Ishikawa (cell line): ENCODE results near the gene GALNTL6.

Experiments
- CEBPB ChIP-seq: IDR thresholded peaks from 2 replicates; pipeline ENCODE4 v1.6.1; 2012
- CREB1 ChIP-seq: IDR thresholded peaks from 2 replicates; pipeline ENCODE4 v1.6.1; 2012; ENCODE audit warnings: low read depth
- EGR1 ChIP-seq: IDR thresholded peaks from 2 replicates; pipeline ENCODE4 v1.6.1; 2012
- EP300 ChIP-seq: IDR thresholded peaks from 2 replicates; pipeline ENCODE4 v1.6.1; 2012; ENCODE audit warnings: borderline replicate concordance
- FOXM1 ChIP-seq: IDR thresholded peaks from 2 replicates; pipeline ENCODE4 v1.6.1; 2012; ENCODE audit warnings: low read depth, borderline replicate concordance
- NFIC ChIP-seq: IDR thresholded peaks from 2 replicates; pipeline ENCODE4 v1.6.1; 2012
- RAD21 ChIP-seq: IDR thresholded peaks from 2 replicates; pipeline ENCODE4 v1.6.1; 2012; ENCODE audit warnings: low read depth
- TAF1 ChIP-seq: IDR thresholded peaks from 2 replicates; pipeline ENCODE4 v1.6.1; 2012; ENCODE audit warnings: low read depth, mild to moderate bottlenecking
- TCF12 ChIP-seq: IDR thresholded peaks from 2 replicates; pipeline ENCODE4 v1.6.1; 2012; ENCODE audit warnings: low read depth
- TEAD4 ChIP-seq: IDR thresholded peaks from 2 replicates; pipeline ENCODE4 v1.6.1; 2012
- YY1 ChIP-seq: IDR thresholded peaks from 2 replicates; pipeline ENCODE4 v1.6.1; 2012; ENCODE audit warnings: low read depth
- ZBTB7A ChIP-seq: IDR thresholded peaks from 2 replicates; pipeline ENCODE4 v1.6.1; 2012; ENCODE audit warnings: low read depth
- TF ChIP-seq, protein P1 (sequence below): IDR thresholded peaks from 2 replicates; pipeline ENCODE4 v1.6.1; 2012
- TF ChIP-seq, protein P2 (sequence below): IDR thresholded peaks from 2 replicates; pipeline ENCODE4 v1.6.1; 2012
- TF ChIP-seq, protein P3 (sequence below): IDR thresholded peaks from 2 replicates; pipeline ENCODE4 v1.6.1; 2012; ENCODE audit warnings: low read depth, mild to moderate bottlenecking

GALNTL6 gene

DNA sequence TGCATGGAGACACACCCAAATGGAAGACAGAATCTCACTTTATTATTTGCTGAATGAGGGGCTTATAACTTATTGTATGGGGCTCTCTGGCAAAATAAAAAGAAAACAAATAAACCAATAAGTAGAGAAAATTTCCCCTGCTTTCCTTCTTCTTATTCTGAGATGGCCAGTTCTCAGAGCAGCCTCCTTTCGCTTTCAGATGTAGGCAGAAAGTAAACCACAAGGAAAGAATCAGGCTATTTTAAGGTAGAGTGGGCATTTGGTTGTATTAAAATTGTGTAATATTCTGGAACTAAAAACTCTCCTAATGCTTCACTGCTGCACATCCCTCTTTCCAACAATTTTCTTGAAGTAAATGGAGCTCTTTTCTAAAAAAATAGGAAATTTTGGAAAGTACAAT lies 241.8 kb downstream of the GALNTL6 start:
- no peak for TF ChIP-seq NFIC
- TF ChIP-seq CREB1 = no peak
- no peak for TF ChIP-seq RAD21
- TF ChIP-seq, protein P1, sequence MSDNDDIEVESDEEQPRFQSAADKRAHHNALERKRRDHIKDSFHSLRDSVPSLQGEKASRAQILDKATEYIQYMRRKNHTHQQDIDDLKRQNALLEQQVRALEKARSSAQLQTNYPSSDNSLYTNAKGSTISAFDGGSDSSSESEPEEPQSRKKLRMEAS = no peak
- no peak for TF ChIP-seq YY1
- TF ChIP-seq CEBPB = no peak
- no peak for TF ChIP-seq EGR1

DNA sequence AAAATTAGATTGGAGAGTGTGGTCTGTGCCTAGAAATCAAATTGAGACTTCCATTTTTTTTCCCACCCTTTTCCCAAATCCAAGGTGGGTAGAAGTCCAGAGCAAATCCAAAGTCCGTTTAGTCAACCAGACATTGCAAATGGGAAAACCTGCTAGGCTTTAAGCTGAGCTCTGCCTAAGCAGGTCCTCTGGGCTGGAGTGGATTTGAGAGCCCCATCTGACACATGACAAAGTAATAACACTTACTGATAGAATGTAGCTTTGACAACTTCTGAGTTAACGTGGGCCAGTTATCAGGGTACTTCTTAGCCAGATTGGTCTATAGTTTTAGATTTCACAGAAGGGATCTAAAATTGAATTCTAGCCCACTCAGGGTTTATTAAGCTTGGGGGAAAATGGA lies 242.3 kb downstream of the GALNTL6 start:
- no peak for TF ChIP-seq CREB1
- no peak for TF ChIP-seq FOXM1

DNA sequence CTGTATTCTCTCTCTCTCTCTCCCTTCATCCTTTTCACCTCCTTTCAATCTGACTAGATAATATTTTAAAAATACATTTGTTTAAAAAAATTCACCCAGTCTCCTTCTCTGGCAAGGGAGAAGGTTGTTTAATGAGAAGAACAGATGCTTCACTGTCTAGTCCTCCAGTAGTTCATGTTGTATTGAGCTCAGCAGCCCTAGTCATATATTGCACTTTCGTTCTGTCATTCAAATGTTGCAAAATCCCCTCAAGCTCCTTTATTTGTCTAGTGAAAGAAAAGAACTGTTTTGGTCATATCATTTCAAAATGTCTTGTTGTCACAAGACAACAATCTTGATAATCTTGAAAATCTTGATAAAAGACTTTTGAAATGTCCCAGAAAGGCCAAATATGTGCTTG lies 248.0 kb downstream of the GALNTL6 start:
- TF ChIP-seq EP300 (no peak), YY1 (no peak), TAF1 (no peak), EGR1 (no peak), CEBPB (no peak), FOXM1 (no peak), NFIC (no peak), ZBTB7A (no peak)
- TF ChIP-seq, protein P1 = no peak
- TF ChIP-seq, protein P2, sequence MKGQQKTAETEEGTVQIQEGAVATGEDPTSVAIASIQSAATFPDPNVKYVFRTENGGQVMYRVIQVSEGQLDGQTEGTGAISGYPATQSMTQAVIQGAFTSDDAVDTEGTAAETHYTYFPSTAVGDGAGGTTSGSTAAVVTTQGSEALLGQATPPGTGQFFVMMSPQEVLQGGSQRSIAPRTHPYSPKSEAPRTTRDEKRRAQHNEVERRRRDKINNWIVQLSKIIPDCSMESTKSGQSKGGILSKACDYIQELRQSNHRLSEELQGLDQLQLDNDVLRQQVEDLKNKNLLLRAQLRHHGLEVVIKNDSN = no peak

DNA sequence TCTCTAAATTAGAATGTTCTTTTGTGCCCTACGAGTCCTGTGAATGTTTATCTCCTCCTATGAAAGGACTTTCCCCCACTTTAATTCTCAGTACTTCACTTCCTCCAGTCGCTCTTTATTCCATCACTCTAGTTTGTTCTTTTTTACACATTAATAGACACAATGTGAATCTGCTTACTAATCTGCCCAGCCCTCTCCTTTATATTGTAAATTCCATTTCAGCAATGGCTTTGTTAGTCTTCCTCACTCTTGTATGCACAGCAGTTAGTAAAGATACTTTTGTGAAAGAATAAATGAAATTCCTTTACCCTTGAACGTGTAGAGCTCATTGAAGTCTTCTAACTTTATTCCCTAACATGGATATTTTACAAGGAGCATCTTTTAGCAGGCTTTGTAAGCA lies 255.3 kb downstream of the GALNTL6 start:
- no peak for TF ChIP-seq EP300
- TF ChIP-seq TAF1 = no peak
- TF ChIP-seq CEBPB = no peak
- TF ChIP-seq ZBTB7A = no peak
- no peak for TF ChIP-seq NFIC
- TF ChIP-seq YY1 = no peak
- no peak for TF ChIP-seq TEAD4
- TF ChIP-seq CREB1 = no peak
- TF ChIP-seq EGR1 = no peak
- TF ChIP-seq FOXM1 = no peak
- TF ChIP-seq TCF12 = no peak

DNA sequence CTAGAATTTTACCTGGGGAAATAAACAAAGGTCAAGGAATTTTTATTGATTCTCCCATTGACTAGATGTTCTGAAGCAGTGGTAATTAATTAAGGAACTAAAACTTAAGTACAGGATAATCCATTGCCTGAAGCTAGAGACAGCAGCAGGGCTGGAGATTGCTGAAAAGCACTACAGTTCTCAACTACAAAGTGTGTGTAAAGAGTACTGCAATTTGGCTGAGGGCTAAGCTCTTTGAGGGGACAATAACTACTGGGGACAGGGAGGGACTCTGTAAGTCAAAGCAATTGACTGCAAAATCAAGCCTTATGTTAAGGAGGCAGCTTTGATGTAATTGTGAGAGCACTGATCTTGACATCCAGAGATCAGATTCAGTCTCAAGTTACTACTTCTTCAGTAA lies 260.4 kb downstream of the GALNTL6 start:
- TF ChIP-seq CEBPB = no peak
- no peak for TF ChIP-seq RAD21
- no peak for TF ChIP-seq EGR1
- TF ChIP-seq TAF1 = no peak
- TF ChIP-seq ZBTB7A = no peak
- TF ChIP-seq, protein P2 = no peak
- TF ChIP-seq YY1 = no peak
- TF ChIP-seq EP300 = no peak
- TF ChIP-seq TEAD4 = no peak
- TF ChIP-seq, protein P3, sequence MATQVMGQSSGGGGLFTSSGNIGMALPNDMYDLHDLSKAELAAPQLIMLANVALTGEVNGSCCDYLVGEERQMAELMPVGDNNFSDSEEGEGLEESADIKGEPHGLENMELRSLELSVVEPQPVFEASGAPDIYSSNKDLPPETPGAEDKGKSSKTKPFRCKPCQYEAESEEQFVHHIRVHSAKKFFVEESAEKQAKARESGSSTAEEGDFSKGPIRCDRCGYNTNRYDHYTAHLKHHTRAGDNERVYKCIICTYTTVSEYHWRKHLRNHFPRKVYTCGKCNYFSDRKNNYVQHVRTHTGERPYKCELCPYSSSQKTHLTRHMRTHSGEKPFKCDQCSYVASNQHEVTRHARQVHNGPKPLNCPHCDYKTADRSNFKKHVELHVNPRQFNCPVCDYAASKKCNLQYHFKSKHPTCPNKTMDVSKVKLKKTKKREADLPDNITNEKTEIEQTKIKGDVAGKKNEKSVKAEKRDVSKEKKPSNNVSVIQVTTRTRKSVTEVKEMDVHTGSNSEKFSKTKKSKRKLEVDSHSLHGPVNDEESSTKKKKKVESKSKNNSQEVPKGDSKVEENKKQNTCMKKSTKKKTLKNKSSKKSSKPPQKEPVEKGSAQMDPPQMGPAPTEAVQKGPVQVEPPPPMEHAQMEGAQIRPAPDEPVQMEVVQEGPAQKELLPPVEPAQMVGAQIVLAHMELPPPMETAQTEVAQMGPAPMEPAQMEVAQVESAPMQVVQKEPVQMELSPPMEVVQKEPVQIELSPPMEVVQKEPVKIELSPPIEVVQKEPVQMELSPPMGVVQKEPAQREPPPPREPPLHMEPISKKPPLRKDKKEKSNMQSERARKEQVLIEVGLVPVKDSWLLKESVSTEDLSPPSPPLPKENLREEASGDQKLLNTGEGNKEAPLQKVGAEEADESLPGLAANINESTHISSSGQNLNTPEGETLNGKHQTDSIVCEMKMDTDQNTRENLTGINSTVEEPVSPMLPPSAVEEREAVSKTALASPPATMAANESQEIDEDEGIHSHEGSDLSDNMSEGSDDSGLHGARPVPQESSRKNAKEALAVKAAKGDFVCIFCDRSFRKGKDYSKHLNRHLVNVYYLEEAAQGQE = no peak
- no peak for TF ChIP-seq FOXM1
- TF ChIP-seq CREB1 = no peak
- no peak for TF ChIP-seq NFIC
- TF ChIP-seq TCF12 = no peak

DNA sequence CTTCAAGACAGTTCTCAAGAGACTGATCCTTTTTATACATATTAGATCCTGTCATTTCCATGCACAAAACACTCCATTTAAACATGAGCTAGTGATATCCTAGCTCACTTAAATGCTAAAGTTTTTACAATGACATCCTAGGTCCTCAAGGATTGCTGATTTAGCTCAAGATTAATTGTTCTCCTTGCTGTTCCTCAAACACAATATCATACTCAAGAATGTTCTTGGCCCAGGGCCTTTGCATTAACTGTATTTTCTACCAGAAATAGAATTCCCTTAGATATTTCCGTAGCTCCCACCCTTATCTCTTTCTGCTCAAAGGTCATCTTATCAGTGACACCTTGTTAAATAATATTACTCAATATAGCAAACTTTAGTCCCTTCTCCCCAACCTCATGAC lies 270.1 kb downstream of the GALNTL6 start:
- TF ChIP-seq FOXM1 (no peak), CEBPB (no peak)
- TF ChIP-seq, protein P3 = no peak

DNA sequence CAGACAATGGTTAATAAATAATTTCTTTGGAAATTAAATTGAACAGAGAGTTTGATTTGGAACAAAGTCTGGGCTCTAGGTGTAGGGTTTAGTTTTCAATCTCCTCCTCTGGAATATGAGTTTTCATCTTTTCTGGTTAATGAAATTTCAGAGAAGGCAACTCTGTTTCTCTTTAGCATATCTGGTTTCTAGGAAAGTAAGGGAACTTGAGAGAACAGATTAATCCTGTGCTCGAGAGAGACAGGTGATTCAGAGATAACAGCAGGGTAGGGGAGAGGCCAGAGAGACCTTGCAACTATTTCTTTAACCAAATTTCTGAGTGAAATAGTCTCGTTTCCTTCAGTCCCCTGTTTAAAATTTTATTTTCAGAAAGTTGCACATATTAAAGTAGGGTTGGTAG lies 275.4 kb downstream of the GALNTL6 start:
- no peak for TF ChIP-seq NFIC
- TF ChIP-seq, protein P2 = no peak
- no peak for TF ChIP-seq YY1
- TF ChIP-seq RAD21 = no peak
